ENCODE measurements around the gene PRDM1.
A peak's percentile ranks its signal among the peaks of the same experiment; 100 is the strongest.

Gene PRDM1

GRCh38 chr6:106094964-106095335 lies 8.8 kb downstream of the PRDM1 start:
- ChIA-PET POLR2A (ENCODE audit: low non-redundant PET) (interaction anchor here (0.6 kb wide), 1 partner anchor 411 kb away, joined by 3 read pairs; no protein-coding TSS in a partner anchor), CTCF (no interaction called here)
- H3K27ac ChIP-seq: no peak overlapping the region
- no peak for DNase-seq (ENCODE audit: low spot score)
- no peak for TF ChIP-seq CTCF (conservative IDR thresholded peaks at IDR 0.05; ENCODE audit: low read depth)

GRCh38 chr6:106097411-106098231 lies 11.5 kb downstream of the PRDM1 start:
- POLR2A ChIA-PET (ENCODE audit: low non-redundant PET): no interaction called here
- no peak for TF ChIP-seq CTCF (conservative IDR thresholded peaks at IDR 0.05; ENCODE audit: low read depth)
- no peak for DNase-seq (ENCODE audit: low spot score)
- H3K27ac ChIP-seq: no peak overlapping the region
- CTCF ChIA-PET: interaction anchor here (0.6 kb wide), 1 partner anchor 614 kb away, joined by 4 read pairs; no protein-coding TSS in a partner anchor

- no peak for TF ChIP-seq CTCF (conservative IDR thresholded peaks at IDR 0.05; ENCODE audit: low read depth)
- ChIA-PET POLR2A (ENCODE audit: low non-redundant PET) (no interaction called here), CTCF (interaction anchor here (0.6 kb wide), 2 partner anchors 162 to 666 kb away, joined by 3 read pairs; no protein-coding TSS in a partner anchor)
- H3K27ac ChIP-seq: peak overlapping the region; percentile 54; the same call in 1 of the 2 replicates
- DNase-seq (ENCODE audit: low spot score): peak; percentile 75
These were observed 12.5 kb downstream of the PRDM1 start for GRCh38 chr6:106098383-106099234.

- no peak for DNase-seq (ENCODE audit: low spot score)
- no peak for TF ChIP-seq CTCF (conservative IDR thresholded peaks at IDR 0.05; ENCODE audit: low read depth)
- CTCF ChIA-PET: interaction anchor here (0.6 kb wide), 2 partner anchors 124 to 161 kb away, joined by 3 to 4 read pairs; no protein-coding TSS in a partner anchor
- POLR2A ChIA-PET (ENCODE audit: low non-redundant PET): no interaction called here
- no peak overlapping the region for H3K27ac ChIP-seq
These were observed 13.1 kb downstream of the PRDM1 start for GRCh38 chr6:106099235-106099537.

DNA sequence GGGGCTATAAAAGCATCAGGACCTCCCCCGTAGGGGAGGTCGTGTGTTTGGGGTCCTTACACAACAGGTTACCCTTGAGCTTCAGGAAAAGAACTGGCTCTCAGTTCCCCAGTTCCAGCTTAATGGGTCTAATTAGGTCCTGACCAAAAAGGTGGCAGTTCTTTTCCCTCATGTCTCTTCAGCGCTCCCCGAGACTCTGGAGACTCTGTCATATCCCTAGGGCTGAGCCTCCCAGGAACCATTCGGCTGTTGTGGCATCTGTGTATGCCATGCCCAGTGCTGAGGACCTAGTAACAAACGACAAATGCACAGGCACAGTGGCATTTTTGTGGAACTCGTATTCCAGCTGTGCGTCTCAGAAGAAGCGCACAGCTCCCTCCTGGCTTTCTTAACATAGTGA lies 14.6 kb downstream of the PRDM1 start:
- CTCF ChIA-PET: no interaction called here
- DNase-seq (ENCODE audit: low spot score): no peak
- H3K27ac ChIP-seq: no peak overlapping the region

More for the DNA sequence above, 14.6 kb downstream of the PRDM1 start:
- no peak for TF ChIP-seq CTCF (conservative IDR thresholded peaks at IDR 0.05; ENCODE audit: low read depth)
- POLR2A ChIA-PET (ENCODE audit: low non-redundant PET): no interaction called here

All from RWPE1 (cell line).